PFSK-1 (cell line): ENCODE results near the gene MGAT4A.

ENCODE experiments used
- FOXP2 ChIP-seq: optimal IDR thresholded peaks from 2 replicates; pipeline ENCODE3; 2011; ENCODE audit warnings: borderline replicate concordance, control low read depth, inconsistent platforms; ENCODE audit not compliant: insufficient read depth; ENCODE audit errors: extremely low read length, extremely low read depth
- POLR2AphosphoS5 ChIP-seq: IDR thresholded peaks from 2 replicates; pipeline ENCODE4 v1.6.1; 2012; ENCODE audit warnings: low read depth, mild to moderate bottlenecking, control low read depth, low read length, moderate library complexity
- SIN3A ChIP-seq: IDR thresholded peaks from 2 replicates; pipeline ENCODE4 v1.6.1; 2012; ENCODE audit warnings: mild to moderate bottlenecking, low read length, moderate library complexity, borderline replicate concordance; ENCODE audit not compliant: insufficient read depth
- TAF1 ChIP-seq: IDR thresholded peaks from 2 replicates; pipeline ENCODE4 v1.6.1; 2012; ENCODE audit warnings: low read length, control low read depth, borderline replicate concordance; ENCODE audit not compliant: insufficient read depth
- TF ChIP-seq, protein P1 (sequence below), 2 experiments: IDR thresholded peaks; 2 replicates each; pipeline versions ENCODE4 v1.6.1 to v1.8.0; 2011 to 2012; ENCODE audit warnings: low read depth in 2 of 2, low read length in 2 of 2, control low read depth in 1 of 2, inconsistent platforms in 1 of 2, mild to moderate bottlenecking in 1 of 2, moderate library complexity in 1 of 2; ENCODE audit not compliant: insufficient read depth in 1 of 2

Gene MGAT4A

DNA sequence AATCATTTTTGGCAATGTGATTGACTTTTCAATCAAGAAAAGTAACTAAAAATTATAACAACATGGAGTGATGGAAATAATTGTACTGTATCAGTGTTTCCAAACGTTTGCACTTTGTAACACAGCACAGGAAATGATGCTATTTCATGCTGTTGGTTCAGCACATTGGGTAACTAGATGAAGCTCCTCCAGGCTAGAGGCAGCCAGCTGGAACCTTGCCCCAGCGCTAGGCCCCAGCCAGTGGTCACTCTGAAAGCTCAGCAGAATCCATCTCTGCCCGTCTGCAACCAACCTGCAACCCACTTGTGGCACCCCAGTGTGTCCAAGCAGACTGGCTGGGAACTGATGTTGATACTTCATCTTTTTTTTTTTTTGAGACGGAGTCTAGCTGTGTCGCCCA lies 107.3 kb downstream of the MGAT4A start:
- TF ChIP-seq FOXP2 (no peak), POLR2AphosphoS5 (no peak)
- TF ChIP-seq, protein P1, sequence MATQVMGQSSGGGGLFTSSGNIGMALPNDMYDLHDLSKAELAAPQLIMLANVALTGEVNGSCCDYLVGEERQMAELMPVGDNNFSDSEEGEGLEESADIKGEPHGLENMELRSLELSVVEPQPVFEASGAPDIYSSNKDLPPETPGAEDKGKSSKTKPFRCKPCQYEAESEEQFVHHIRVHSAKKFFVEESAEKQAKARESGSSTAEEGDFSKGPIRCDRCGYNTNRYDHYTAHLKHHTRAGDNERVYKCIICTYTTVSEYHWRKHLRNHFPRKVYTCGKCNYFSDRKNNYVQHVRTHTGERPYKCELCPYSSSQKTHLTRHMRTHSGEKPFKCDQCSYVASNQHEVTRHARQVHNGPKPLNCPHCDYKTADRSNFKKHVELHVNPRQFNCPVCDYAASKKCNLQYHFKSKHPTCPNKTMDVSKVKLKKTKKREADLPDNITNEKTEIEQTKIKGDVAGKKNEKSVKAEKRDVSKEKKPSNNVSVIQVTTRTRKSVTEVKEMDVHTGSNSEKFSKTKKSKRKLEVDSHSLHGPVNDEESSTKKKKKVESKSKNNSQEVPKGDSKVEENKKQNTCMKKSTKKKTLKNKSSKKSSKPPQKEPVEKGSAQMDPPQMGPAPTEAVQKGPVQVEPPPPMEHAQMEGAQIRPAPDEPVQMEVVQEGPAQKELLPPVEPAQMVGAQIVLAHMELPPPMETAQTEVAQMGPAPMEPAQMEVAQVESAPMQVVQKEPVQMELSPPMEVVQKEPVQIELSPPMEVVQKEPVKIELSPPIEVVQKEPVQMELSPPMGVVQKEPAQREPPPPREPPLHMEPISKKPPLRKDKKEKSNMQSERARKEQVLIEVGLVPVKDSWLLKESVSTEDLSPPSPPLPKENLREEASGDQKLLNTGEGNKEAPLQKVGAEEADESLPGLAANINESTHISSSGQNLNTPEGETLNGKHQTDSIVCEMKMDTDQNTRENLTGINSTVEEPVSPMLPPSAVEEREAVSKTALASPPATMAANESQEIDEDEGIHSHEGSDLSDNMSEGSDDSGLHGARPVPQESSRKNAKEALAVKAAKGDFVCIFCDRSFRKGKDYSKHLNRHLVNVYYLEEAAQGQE (IDR thresholded peaks at IDR 0.05; ENCODE audit: insufficient read depth in 1 of 2, low read depth in 2 of 2, low read length in 2 of 2): no peak

GRCh38 chr2:98617149-98617548 lies 113.8 kb downstream of the MGAT4A start:
- TF ChIP-seq, protein P1 (IDR thresholded peaks at IDR 0.05; ENCODE audit: insufficient read depth in 1 of 2, low read depth in 2 of 2, low read length in 2 of 2): no peak
- no peak for TF ChIP-seq TAF1
- no peak for TF ChIP-seq SIN3A
- TF ChIP-seq POLR2AphosphoS5: no peak
- no peak for TF ChIP-seq FOXP2

- TF ChIP-seq FOXP2: no peak
- TF ChIP-seq, protein P1 (IDR thresholded peaks at IDR 0.05; ENCODE audit: insufficient read depth in 1 of 2, low read depth in 2 of 2, low read length in 2 of 2): no peak
- TF ChIP-seq TAF1: no peak
- TF ChIP-seq SIN3A: no peak
- no peak for TF ChIP-seq POLR2AphosphoS5
Observed at GRCh38 chr2:98615481-98615880, 115.5 kb downstream of the MGAT4A start.

- TF ChIP-seq FOXP2 (no peak), TAF1 (no peak), SIN3A (no peak), POLR2AphosphoS5 (no peak)
- TF ChIP-seq, protein P1 (IDR thresholded peaks at IDR 0.05; ENCODE audit: insufficient read depth in 1 of 2, low read depth in 2 of 2, low read length in 2 of 2): no peak
Observed at GRCh38 chr2:98614024-98614739, 116.8 kb downstream of the MGAT4A start.

DNA sequence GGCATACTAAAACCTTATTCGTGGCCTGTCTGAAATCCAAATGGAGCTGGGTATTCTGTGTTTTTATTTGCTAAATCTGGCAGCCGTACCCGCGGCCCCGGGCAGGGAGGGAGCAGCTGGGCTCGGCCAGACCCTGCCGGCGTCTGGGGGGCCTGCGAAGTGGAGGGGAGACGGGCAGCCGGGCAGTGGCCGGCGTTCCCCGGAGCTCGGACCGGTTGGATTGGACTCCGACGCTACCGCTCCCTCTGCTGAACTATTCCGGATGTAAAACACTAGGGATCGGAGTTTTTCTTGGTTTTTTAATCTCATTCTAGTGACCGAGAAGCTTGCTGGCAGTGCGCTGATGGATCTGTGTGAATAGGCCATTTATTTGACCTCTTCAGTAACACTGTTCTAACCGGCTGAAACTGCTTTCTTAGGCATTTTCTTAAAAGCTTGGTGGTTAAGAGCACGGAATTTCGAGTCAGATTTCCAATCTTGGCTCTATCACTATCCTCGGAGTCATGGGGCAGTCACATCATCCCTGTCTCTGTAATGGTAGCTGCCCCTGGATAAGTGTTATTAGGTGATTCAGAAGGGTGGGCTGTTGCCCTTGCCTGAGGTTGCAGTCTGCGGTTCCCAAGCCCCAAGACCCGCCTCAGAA lies 121.8 kb downstream of the MGAT4A start:
- TF ChIP-seq, protein P1 (IDR thresholded peaks at IDR 0.05; ENCODE audit: insufficient read depth in 1 of 2, low read depth in 2 of 2, low read length in 2 of 2): no peak
- TF ChIP-seq POLR2AphosphoS5 (no peak), TAF1 (no peak), SIN3A (no peak), FOXP2 (no peak)
